WTC11 (cell line): ENCODE measurements around the gene ENO3. TPM values are rescaled to one million over a fixed set of nuclear protein-coding genes. Genes with fewer than 3 reads are reported as not detected.
A peak's percentile ranks its signal among the peaks of the same experiment; 100 is the strongest.

Experiments used
- ATAC-seq: fragments of 200-7000 bp; cut with Tn5 transposase; 2 replicates; pipeline ENCODE4 v1.10.0; 2021; ENCODE audit warnings: mild to moderate bottlenecking, moderate library complexity
- CTCF ChIA-PET: fragments of 300-600 bp; sonication (Branson Sonifier 250); formaldehyde crosslinking; loops from one replicate; lab custom pipeline; 2021; ENCODE audit warnings: antibody characterized with exemption; lab: Charles Lee
- POLR2A ChIA-PET: fragments of 350-600 bp; sonication (Branson Sonifier 250); formaldehyde crosslinking; loops from one replicate; lab custom pipeline; 2021; ENCODE audit warnings: antibody characterized with exemption; lab: Charles Lee
- DNase-seq: peaks from one replicate; pipeline ENCODE4 v3.0.0; 2021; ENCODE audit warnings: low spot score
- H3K27ac Mint-ChIP-seq: 2 replicates; pipeline ENCODE4 v1.8.0; 2021; ENCODE audit warnings: mixed read lengths
- H3K27me3 Mint-ChIP-seq: 2 replicates; pipeline ENCODE4 v1.8.0; 2021; ENCODE audit warnings: low read depth, mild to moderate bottlenecking, moderate library complexity, mixed read lengths
- H3K36me3 Mint-ChIP-seq: 2 replicates; pipeline ENCODE4 v1.8.0; 2021; ENCODE audit warnings: mixed read lengths
- H3K4me1 Mint-ChIP-seq: 2 replicates; pipeline ENCODE4 v1.8.0; 2022; ENCODE audit warnings: mixed read lengths
- H3K4me3 Mint-ChIP-seq: 2 replicates; pipeline ENCODE4 v1.8.0; 2021; ENCODE audit warnings: mild to moderate bottlenecking, moderate library complexity, mixed read lengths
- H3K9me3 Mint-ChIP-seq: 2 replicates; pipeline ENCODE4 v1.8.0; 2021; ENCODE audit warnings: mixed read lengths
- ELF4 ChIP-seq: sonication (generic); formaldehyde crosslinking; IDR thresholded peaks from 2 replicates; pipeline ENCODE4 v1.8.1; 2022; ENCODE audit warnings: low read depth, mild to moderate bottlenecking, moderate library complexity, missing genetic modification reagents
- GABPB1 ChIP-seq: sonication (generic); formaldehyde crosslinking; IDR thresholded peaks from 2 replicates; pipeline ENCODE4 v1.8.1; 2023; ENCODE audit warnings: mild to moderate bottlenecking, missing genetic modification reagents
- GTF2I ChIP-seq: fragments of 250-450 bp; sonication (Bioruptor Pico); conservative IDR thresholded peaks from 2 replicates; pipeline ENCODE4 v1.4.0; 2021; ENCODE audit warnings: mild to moderate bottlenecking
- NR1H2 ChIP-seq: sonication (generic); formaldehyde crosslinking; IDR thresholded peaks from 2 replicates; pipeline ENCODE4 v1.9.0; 2021; ENCODE audit warnings: mild to moderate bottlenecking, moderate library complexity, missing genetic modification reagents
- NR3C1 ChIP-seq: sonication (generic); formaldehyde crosslinking; conservative IDR thresholded peaks from 2 replicates; pipeline ENCODE4 v1.8.1; 2023; ENCODE audit warnings: low read depth, mild to moderate bottlenecking, missing genetic modification reagents
- USF1 ChIP-seq: sonication (generic); formaldehyde crosslinking; IDR thresholded peaks from 2 replicates; pipeline ENCODE4 v1.8.0; 2022; ENCODE audit warnings: mild to moderate bottlenecking, missing genetic modification reagents
- ZBTB21 ChIP-seq: sonication (generic); formaldehyde crosslinking; IDR thresholded peaks from 2 replicates; pipeline ENCODE4 v1.8.1; 2023; ENCODE audit warnings: mild to moderate bottlenecking, missing genetic modification reagents, borderline replicate concordance
- ZNF138 ChIP-seq: sonication (generic); formaldehyde crosslinking; conservative IDR thresholded peaks from 2 replicates; pipeline ENCODE4 v1.8.1; 2022; ENCODE audit warnings: mild to moderate bottlenecking, moderate library complexity, missing genetic modification reagents
- ZNF219 ChIP-seq: sonication (generic); formaldehyde crosslinking; IDR thresholded peaks from 2 replicates; pipeline ENCODE4 v1.8.0; 2023; ENCODE audit warnings: missing genetic modification reagents, mild to moderate bottlenecking, borderline replicate concordance
- ZNF281 ChIP-seq: sonication (generic); formaldehyde crosslinking; IDR thresholded peaks from 2 replicates; pipeline ENCODE4 v1.8.0; 2023; ENCODE audit warnings: mild to moderate bottlenecking, missing genetic modification reagents
- total RNA-seq: library from RNA; stranded (reverse); gene quantifications from 3 replicates; pipeline ENCODE4 v1.2.3, GENCODE V29; 2021
- TF ChIP-seq, protein P1 (sequence below): sonication (generic); formaldehyde crosslinking; IDR thresholded peaks from 2 replicates; pipeline ENCODE4 v1.8.1; 2023; ENCODE audit warnings: mild to moderate bottlenecking, missing genetic modification reagents, moderate library complexity

Gene ENO3
- total RNA-seq, 1 experiment from 2014 or later, result 30.9 TPM

- peak; percentile 66 for TF ChIP-seq ZNF281 (CRISPR knock-in tag)
- TF ChIP-seq ZBTB21 (CRISPR knock-in tag), result no peak
- no peak for TF ChIP-seq ELF4 (CRISPR knock-in tag)
- no peak for TF ChIP-seq ZNF138 (CRISPR knock-in tag)
- no peak for TF ChIP-seq NR1H2 (CRISPR knock-in tag)
- TF ChIP-seq, all 79 proteins: peak for 19
Observed at GRCh38 chr17:4967539-4968485, 16.9 kb downstream of the ENO3 start, which contains the start of gene SPAG7 (continued).

DNA sequence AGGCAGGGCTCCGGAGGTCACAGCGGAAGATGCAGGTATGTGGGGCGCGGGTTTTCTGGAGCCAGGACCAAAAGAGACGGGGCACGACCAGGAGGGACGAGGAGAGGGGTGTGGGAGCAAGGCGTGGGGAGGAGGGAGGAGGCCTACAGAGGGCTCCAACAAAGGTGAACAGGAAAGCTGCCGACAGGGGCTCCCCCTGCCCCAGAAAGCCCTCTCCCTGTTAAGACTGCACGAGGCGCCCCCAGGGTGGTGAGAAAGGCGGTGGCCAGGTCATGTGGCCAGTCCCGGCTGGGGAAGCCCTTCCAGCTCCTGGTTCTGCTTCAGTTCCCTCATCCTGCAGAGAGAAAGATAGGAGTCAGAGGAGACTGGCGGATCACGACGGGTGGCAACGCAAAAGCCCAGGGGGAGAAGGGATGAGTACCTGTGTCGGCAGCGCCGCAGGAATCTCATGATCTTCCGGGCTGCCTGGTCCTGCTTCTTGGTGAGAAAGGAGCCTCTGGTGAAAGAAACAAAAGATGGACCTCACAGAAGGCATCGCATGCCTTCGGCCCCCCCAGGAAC, 17.6 kb downstream of the ENO3 start:
- Mint-ChIP-seq H3K4me1 (peaks cover 31% of the 10 kb centered on the region), H3K9me3 (peaks cover 13% of the 10 kb centered on the region), H3K36me3 (peaks cover 20% of the 10 kb centered on the region), H3K4me3 (no peak overlapping the region), H3K27ac (peak overlapping the region; percentile 80), H3K27me3 (peaks cover 23% of the 10 kb centered on the region)
- ChIA-PET POLR2A (interaction anchor here (0.5 to 4.8 kb wide), 8 partner anchors 11 to 532 kb away, joined by 3 to 45 read pairs (median 8); partner anchors contain the start of genes CAMTA2, PFN1, RNF167 and SLC25A11), CTCF (interaction anchor here (1.0 to 3.2 kb wide), 10 partner anchors 12 to 258 kb away, joined by 3 to 49 read pairs (median 10); partner anchors contain the start of genes ARRB2, CAMTA2, ENO3 and INCA1)
- ATAC-seq (no peak), DNase-seq (peak; percentile 36)
- TF ChIP-seq, protein P1, sequence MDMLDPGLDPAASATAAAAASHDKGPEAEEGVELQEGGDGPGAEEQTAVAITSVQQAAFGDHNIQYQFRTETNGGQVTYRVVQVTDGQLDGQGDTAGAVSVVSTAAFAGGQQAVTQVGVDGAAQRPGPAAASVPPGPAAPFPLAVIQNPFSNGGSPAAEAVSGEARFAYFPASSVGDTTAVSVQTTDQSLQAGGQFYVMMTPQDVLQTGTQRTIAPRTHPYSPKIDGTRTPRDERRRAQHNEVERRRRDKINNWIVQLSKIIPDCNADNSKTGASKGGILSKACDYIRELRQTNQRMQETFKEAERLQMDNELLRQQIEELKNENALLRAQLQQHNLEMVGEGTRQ, result peak; percentile 79
- TF ChIP-seq NR3C1 (CRISPR knock-in tag) (0 out of 2 replicates have a peak, but pooled peaks have one; percentile 26), GTF2I (CRISPR knock-in tag) (no peak), USF1 (CRISPR knock-in tag) (peak; percentile 71)

- no peak overlapping the region for H3K4me3 Mint-ChIP-seq
- H3K36me3 Mint-ChIP-seq, result peaks cover 20% of the 10 kb centered on the region
- peak; percentile 93 for TF ChIP-seq GABPB1
- no peak for TF ChIP-seq ZNF219 (CRISPR knock-in tag)
- TF ChIP-seq ZNF281 (CRISPR knock-in tag), result 0 out of 2 replicates have a peak, but pooled peaks have one; percentile 24
- H3K27ac Mint-ChIP-seq, result peak overlapping the region; percentile 80
- DNase-seq (no peak), ATAC-seq (no peak)
- POLR2A ChIA-PET, result interaction anchor here (0.5 to 4.8 kb wide), 5 partner anchors 22 to 69 kb away, joined by 3 to 45 read pairs (median 6); partner anchors contain the start of genes PFN1, RNF167 and SLC25A11
- H3K4me1 Mint-ChIP-seq, result peaks cover 31% of the 10 kb centered on the region
- CTCF ChIA-PET, result interaction anchor here (1.0 to 3.2 kb wide), 8 partner anchors 11 to 69 kb away, joined by 3 to 49 read pairs (median 10); partner anchors contain the start of genes CAMTA2, ENO3 and INCA1
- H3K9me3 Mint-ChIP-seq, result peaks cover 13% of the 10 kb centered on the region
- H3K27me3 Mint-ChIP-seq, result peaks cover 28% of the 10 kb centered on the region
Observed at GRCh38 chr17:4969047-4969550, 18.2 kb downstream of the ENO3 start.
